Lung (tissue), 12 donors: ENCODE measurements around the gene KRTAP5-7. TPM values are rescaled to one million over a fixed set of nuclear protein-coding genes. Genes with fewer than 3 reads are reported as not detected.

Experiments used
- ATAC-seq: fragments of 200-7000 bp; cut with Tn5 transposase; one replicate; pipeline ENCODE4 v1.9.1; 2020; ENCODE audit warnings: moderate number of reproducible peaks; ENCODE audit not compliant: insufficient read depth, low FRiP score
- DNase-seq, 3 donors: peaks; one replicate each; pipeline ENCODE4 v3.0.0-alpha.2; 2013 to 2017
- H3K27ac ChIP-seq, 2 donors: one replicate each; pipeline ENCODE4 v1.5.1; 2013; ENCODE audit warnings: mild to moderate bottlenecking in 2 of 2, moderate library complexity in 2 of 2, control low read depth in 1 of 2, inconsistent platforms in 1 of 2, low read depth in 1 of 2, low read length in 1 of 2
- H3K27me3 ChIP-seq, 3 donors: one replicate each; pipeline ENCODE4 v1.5.1; 2013; ENCODE audit warnings: low read length in 2 of 3; ENCODE audit not compliant: control insufficient read depth in 3 of 3, insufficient read depth in 3 of 3
- H3K36me3 ChIP-seq, 4 donors: one replicate each; pipeline ENCODE4 v1.5.1; 2013; ENCODE audit warnings: low read length in 4 of 4, mild to moderate bottlenecking in 1 of 4, moderate library complexity in 1 of 4; ENCODE audit not compliant: control insufficient read depth in 4 of 4, insufficient read depth in 4 of 4
- H3K4me1 ChIP-seq, 5 donors: one replicate each; pipeline ENCODE4 v1.5.1; 2013; ENCODE audit warnings: low read length in 5 of 5, mild to moderate bottlenecking in 2 of 5, moderate library complexity in 1 of 5; ENCODE audit not compliant: control insufficient read depth in 5 of 5, insufficient read depth in 5 of 5
- H3K4me3 ChIP-seq: one replicate; pipeline ENCODE4 v1.5.1; 2013; ENCODE audit warnings: mild to moderate bottlenecking, control low read depth, moderate library complexity
- H3K9ac ChIP-seq, 2 donors: one replicate each; pipeline ENCODE4 v1.5.1; 2013; ENCODE audit warnings: low read length in 2 of 2, control low read depth in 1 of 2; ENCODE audit not compliant: insufficient read depth in 1 of 2
- H3K9me3 ChIP-seq, 4 donors: one replicate each; pipeline ENCODE4 v1.5.1; 2013; ENCODE audit warnings: low read length in 3 of 4, mild to moderate bottlenecking in 1 of 4, moderate library complexity in 1 of 4; ENCODE audit not compliant: control insufficient read depth in 4 of 4, insufficient read depth in 3 of 4
- CTCF ChIP-seq: IDR thresholded peaks from 2 replicates; pipeline ENCODE4 v1.5.1; 2012; ENCODE audit warnings: mild to moderate bottlenecking; ENCODE audit errors: control extremely low read depth, extremely low read depth
- WGBS, 2 donors: extraction: QIAGEN DNeasy Blood & Tissue Kit; methylation state at CpG; one replicate each; pipeline ENCODE4 v1.1.7; 2013; 5-methylcytosine and 5-hydroxymethylcytosine counted together
- polyA plus RNA-seq, 2 donors: library from polyadenylated mRNA; stranded (reverse); fragments of 200-250 nt; gene quantifications; one replicate each; pipeline ENCODE4 v1.2.1, GENCODE V29; 2013
- total RNA-seq, 2 donors: library from RNA; depleted of rRNA in 1 of 2; stranded (reverse); fragments of >200 nt in 1 of 2; gene quantifications; one replicate each; pipeline ENCODE4 v1.2.1, GENCODE V29; 2014 to 2021
- donor health status: control.
- donor health status: control.
- donor health status: Bipolar disorder and iron deficiency.
- donor health status: healthy.
- donor health status: DM: yes; HTN: yes; CAD: no.

KRTAP5-7 gene
- total and polyA plus RNA-seq, 4 donors, result 0.12 to 0.28 TPM; not detected in 2

DNA sequence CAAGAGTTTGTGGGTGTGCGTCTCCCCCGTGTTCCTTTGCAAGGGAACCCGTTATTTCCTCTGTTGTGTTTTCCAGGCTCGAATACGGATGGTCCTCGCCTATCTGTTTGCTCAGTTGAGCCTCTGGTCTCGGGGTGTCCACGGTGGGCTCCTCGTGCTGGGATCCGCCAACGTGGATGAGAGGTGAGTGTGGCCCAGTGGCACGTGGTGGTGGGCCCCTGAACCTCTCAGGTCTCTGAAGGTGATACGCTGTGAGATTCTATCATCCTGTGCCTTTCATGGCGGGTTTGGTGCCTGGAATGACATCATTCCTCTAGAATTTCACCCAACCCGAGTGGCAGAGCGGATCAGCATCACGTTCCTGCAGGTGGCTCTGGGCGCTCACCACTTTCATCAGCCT, 41.6 kb upstream of the KRTAP5-7 start:
- no peak overlapping the region for H3K9ac ChIP-seq
- ATAC-seq, result no peak
- no peak for DNase-seq
- H3K4me1 ChIP-seq, result peaks cover 0 to 23% (median 10%) of the 10 kb centered on the region in 5 donors
- WGBS, 2 donors, result 97% methylated on average over 18 of the region's 18 CpGs
- peaks cover 0 to 58% (median 30%) of the 10 kb centered on the region in 4 donors for H3K36me3 ChIP-seq
- H3K27me3 ChIP-seq, result no peaks in the 10 kb centered on the region
- TF ChIP-seq CTCF, result no peak
- peaks cover 0 to 1% (median 0%) of the 10 kb centered on the region in 4 donors for H3K9me3 ChIP-seq
- no peak overlapping the region for H3K4me3 ChIP-seq
- no peak overlapping the region for H3K27ac ChIP-seq

- Histone ChIP-seq H3K4me3 (no peak overlapping the region), H3K27me3 (no peaks in the 10 kb centered on the region), H3K9me3 (peaks cover 0 to 1% (median 0%) of the 10 kb centered on the region in 4 donors), H3K4me1 (peaks cover 0 to 23% (median 10%) of the 10 kb centered on the region in 5 donors), H3K36me3 (peaks cover 0 to 57% (median 35%) of the 10 kb centered on the region in 4 donors), H3K9ac (no peak overlapping the region), H3K27ac (no peak overlapping the region)
- WGBS, 2 donors, result 95 to 98% methylated on average over 1 of the region's 1 CpG
- no peak for ATAC-seq
- no peak for DNase-seq
- TF ChIP-seq CTCF, result no peak
Measured at GRCh38 chr11:71486320-71486719, 40.7 kb upstream of the KRTAP5-7 start.

GRCh38 chr11:71488681-71489270, 38.3 kb upstream of the KRTAP5-7 start:
- DNase-seq, result peak; percentile 35 to 41 (median 35)
- 79 to 81% methylated on average over 6 of the region's 6 CpGs for WGBS, 2 donors
- Histone ChIP-seq H3K27me3 (no peaks in the 10 kb centered on the region), H3K27ac (peak overlapping the region in 1 of 2 donors; percentile 20), H3K4me1 (peaks cover 0 to 23% (median 10%) of the 10 kb centered on the region in 5 donors), H3K9me3 (peaks cover 0 to 1% (median 0%) of the 10 kb centered on the region in 4 donors), H3K36me3 (peaks cover 0 to 46% (median 24%) of the 10 kb centered on the region in 4 donors), H3K4me3 (no peak overlapping the region), H3K9ac (no peak overlapping the region)
- ATAC-seq, result no peak
- no peak for TF ChIP-seq CTCF
